HepG2 (cell line): Measurements from ENCODE around the gene KDM4F. TPM values are rescaled to one million over a fixed set of nuclear protein-coding genes. Genes with fewer than 3 reads are reported as not detected.

Experiments
- ATAC-seq: fragments of 200-7000 bp; cut with Tn5 transposase; 3 replicates; pipeline ENCODE4 v1.9.1; 2020; ENCODE audit warnings: mild to moderate bottlenecking, moderate library complexity
- BruUV-seq: library from RNA; stranded (reverse); fragments of 400-500 nt; replicated peaks from 2 replicates; lab custom pipeline; 2021; lab: Mats Ljungman, UMichigan
- CTCF ChIA-PET: fragments of 300-600 bp; formaldehyde crosslinking; extraction: SDS; loops from one replicate; lab custom pipeline; 2021; ENCODE audit warnings: low total read pairs, inconsistent platforms, low intra/inter-chr PET ratio; lab: Yijun Ruan, JAX
- POLR2A ChIA-PET: fragments of 350-600 bp; sonication (Branson Sonifier 250); formaldehyde crosslinking; loops from one replicate; lab custom pipeline; 2020; ENCODE audit warnings: antibody characterized with exemption, inconsistent platforms; lab: Yijun Ruan, JAX
- DNase-seq: peaks from one replicate; pipeline ENCODE4 v3.0.0-alpha.2; 2015; ENCODE audit warnings: low spot score
- FAIRE-seq: peaks from 3 replicates; lab custom pipeline; 2011; peaks lifted over from hg19 to GRCh38; lab: Jason Lieb, UNC
- H2AFZ ChIP-seq: one replicate; pipeline ENCODE4 v1.6.1; 2011; ENCODE audit warnings: low read length, inconsistent platforms
- H3K27ac ChIP-seq: fragments of 300-600 bp; 3 replicates; pipeline ENCODE4 v1.8.0; 2011; ENCODE audit warnings: mixed run types, mild to moderate bottlenecking, mixed read lengths, low read length, inconsistent platforms; ENCODE audit not compliant: insufficient read depth; ENCODE audit errors: extremely low read length
- H3K27me3 ChIP-seq, 2 experiments: fragments of 200-600 bp in 1 of 2; 2 replicates in 1 of 2; 3 replicates in 1 of 2; pipeline versions ENCODE4 v1.6.0 to v1.8.0; 2011; ENCODE audit warnings: low read length in 2 of 2, mild to moderate bottlenecking in 2 of 2, moderate library complexity in 2 of 2, inconsistent platforms in 1 of 2; ENCODE audit not compliant: insufficient read depth in 2 of 2, control insufficient read depth in 1 of 2
- H3K36me3 ChIP-seq, 2 experiments: fragments of 200-600 bp in 1 of 2; replicated peaks in 1 of 2; 2 replicates in 1 of 2; 3 replicates in 1 of 2; pipeline versions ENCODE4 v1.5.1 to v1.8.0; 2011; ENCODE audit warnings: low read length in 2 of 2, inconsistent platforms in 1 of 2; ENCODE audit not compliant: insufficient read depth in 2 of 2, control insufficient read depth in 1 of 2
- H3K4me1 ChIP-seq: 2 replicates; pipeline ENCODE4 v1.5.1; 2012; ENCODE audit warnings: low read length, inconsistent platforms; ENCODE audit not compliant: insufficient read depth
- H3K4me2 ChIP-seq: 2 replicates; pipeline ENCODE4 v1.6.0; 2011; ENCODE audit warnings: low read depth, low read length, inconsistent platforms
- H3K4me3 ChIP-seq, 3 experiments: fragments of 200-600 bp in 1 of 3; sonication (generic), shearing (Covaris generic) in 1 of 3; replicated peaks in 1 of 3; 2 replicates each; pipeline ENCODE4 v1.5.1; 2011 to 2016; ENCODE audit warnings: low read length in 3 of 3, inconsistent platforms in 2 of 3, low read depth in 2 of 3, mild to moderate bottlenecking in 2 of 3, control low read depth in 1 of 3, mixed read lengths in 1 of 3; ENCODE audit not compliant: insufficient read depth in 1 of 3
- H3K79me2 ChIP-seq: one replicate; pipeline ENCODE4 v1.6.1; 2011; ENCODE audit warnings: low read length, inconsistent platforms; ENCODE audit not compliant: insufficient read depth
- H3K9ac ChIP-seq: 2 replicates; pipeline ENCODE4 v1.6.0; 2011; ENCODE audit warnings: mild to moderate bottlenecking, low read depth, low read length, inconsistent platforms; ENCODE audit not compliant: insufficient read depth
- H3K9me3 ChIP-seq: 2 replicates; pipeline ENCODE4 v1.5.1; 2012; ENCODE audit warnings: mild to moderate bottlenecking, low read length
- H4K20me1 ChIP-seq: 2 replicates; pipeline ENCODE4 v1.6.0; 2011; ENCODE audit warnings: inconsistent platforms, mild to moderate bottlenecking, low read length, moderate library complexity; ENCODE audit not compliant: insufficient read depth
- BHLHE40 ChIP-seq: IDR thresholded peaks from 2 replicates; pipeline ENCODE4 v1.6.1; 2011; ENCODE audit warnings: low read length, improper control_type of control experiment
- CCDC6 ChIP-seq: sonication (generic); formaldehyde crosslinking; IDR thresholded peaks from 2 replicates; pipeline ENCODE4 v1.8.1; 2022; ENCODE audit warnings: mild to moderate bottlenecking, missing genetic modification reagents, moderate library complexity
- CHD4 ChIP-seq: fragments of 200-600 bp; sonication (generic); IDR thresholded peaks from 2 replicates; pipeline ENCODE4 v1.7.0; 2017; ENCODE audit warnings: mild to moderate bottlenecking, low read length, borderline replicate concordance
- DNMT1 ChIP-seq: sonication (generic); formaldehyde crosslinking; IDR thresholded peaks from 2 replicates; pipeline ENCODE4 v1.5.1; 2020; ENCODE audit warnings: mild to moderate bottlenecking, missing genetic modification reagents
- HIVEP1 ChIP-seq: sonication (generic); formaldehyde crosslinking; IDR thresholded peaks from 2 replicates; pipeline ENCODE4 v1.4.0; 2020; ENCODE audit warnings: mild to moderate bottlenecking, missing genetic modification reagents
- MYNN ChIP-seq: sonication (generic); formaldehyde crosslinking; IDR thresholded peaks from 2 replicates; pipeline ENCODE4 v1.4.0; 2020; ENCODE audit warnings: mild to moderate bottlenecking, low read depth, missing genetic modification reagents
- NR2F1 ChIP-seq, 2 experiments: fragments of 450-650 bp in 1 of 2; formaldehyde crosslinking in 1 of 2; IDR thresholded peaks; 2 replicates each; pipeline versions ENCODE4 v1.5.0 to v1.6.1; 2016 to 2020; ENCODE audit warnings: mild to moderate bottlenecking in 1 of 2, missing compliant biosample characterization in 1 of 2, missing genetic modification reagents in 1 of 2, moderate library complexity in 1 of 2
- SNAPC5 ChIP-seq: sonication (generic); formaldehyde crosslinking; IDR thresholded peaks from 2 replicates; pipeline ENCODE4 v1.8.1; 2023; ENCODE audit warnings: mild to moderate bottlenecking, missing genetic modification reagents, borderline replicate concordance
- ZBTB14 ChIP-seq: sonication (generic); formaldehyde crosslinking; IDR thresholded peaks from 2 replicates; pipeline ENCODE4 v1.4.0; 2020; ENCODE audit warnings: missing genetic modification reagents
- ZBTB42 ChIP-seq: sonication (generic); formaldehyde crosslinking; IDR thresholded peaks from 2 replicates; pipeline ENCODE4 v1.5.0; 2020; ENCODE audit warnings: mild to moderate bottlenecking, missing genetic modification reagents
- ZNF224 ChIP-seq: sonication (generic); formaldehyde crosslinking; IDR thresholded peaks from 2 replicates; pipeline ENCODE4 v1.5.0; 2020; ENCODE audit warnings: mild to moderate bottlenecking, missing genetic modification reagents
- ZNF549 ChIP-seq: sonication (generic); formaldehyde crosslinking; IDR thresholded peaks from 2 replicates; pipeline ENCODE4 v1.5.0; 2020; ENCODE audit warnings: missing genetic modification reagents
- WGBS: methylation state at CpG from one replicate; pipeline ENCODE4 v1.1.6; 2017; ENCODE audit warnings: low lambda C conversion rate; 5-methylcytosine and 5-hydroxymethylcytosine counted together
- in situ Hi-C: cut with HindIII; loops from 2 replicates; pipeline ENCODE4 v1.10.0; 2017; ENCODE audit warnings: low pct_unique_long_range_greater_than_20kb; ENCODE audit not compliant: extremely low pct_ligation_motif_present
- intact Hi-C: fragments of 100-400 bp; cut with micrococcal nuclease; formaldehyde crosslinking; loops from one replicate; pipeline ENCODE4 v1.10.0; 2022; ENCODE audit not compliant: unreplicated experiment
- polyA plus RNA-seq, 8 experiments: library from polyadenylated mRNA; depleted of rRNA in 3 of 8; stranded (reverse) in 7 of 8; unstranded in 1 of 8; fragments of >200 nt; fragmentation: Illumina TruSeq in 4 of 8; extraction: Trizol in 4 of 8; gene quantifications; 2 replicates each; pipeline versions ENCODE4 v1.2.1 to v1.2.3, GENCODE V29; 2011 to 2016; ENCODE audit warnings: low read depth in 4 of 8, missing spikeins in 1 of 8, mixed read lengths in 1 of 8; ENCODE audit not compliant: insufficient read depth in 1 of 8
- total RNA-seq, 5 experiments: library from RNA; depleted of rRNA; stranded (reverse); fragments of >200 nt; fragmentation: Illumina TruSeq; extraction: Trizol; gene quantifications; 2 replicates each; pipeline ENCODE4 v1.2.3, GENCODE V29; 2016; ENCODE audit warnings: low read depth in 1 of 5
- TF ChIP-seq, protein P1 (sequence below): sonication (generic); formaldehyde crosslinking; conservative IDR thresholded peaks from 2 replicates; pipeline ENCODE4 v1.4.0; 2020; ENCODE audit warnings: missing genetic modification reagents
- TF ChIP-seq, protein P2 (sequence below): sonication (generic); formaldehyde crosslinking; conservative IDR thresholded peaks from 2 replicates; pipeline ENCODE4 v1.8.0; 2022; ENCODE audit warnings: mild to moderate bottlenecking, moderate library complexity, missing genetic modification reagents

The KDM4F gene
- total and polyA plus RNA-seq, 2 of the 13 experiments (the other 11 are each of a cell fraction or from before 2014, with no cell fraction given), result not detected

DNA sequence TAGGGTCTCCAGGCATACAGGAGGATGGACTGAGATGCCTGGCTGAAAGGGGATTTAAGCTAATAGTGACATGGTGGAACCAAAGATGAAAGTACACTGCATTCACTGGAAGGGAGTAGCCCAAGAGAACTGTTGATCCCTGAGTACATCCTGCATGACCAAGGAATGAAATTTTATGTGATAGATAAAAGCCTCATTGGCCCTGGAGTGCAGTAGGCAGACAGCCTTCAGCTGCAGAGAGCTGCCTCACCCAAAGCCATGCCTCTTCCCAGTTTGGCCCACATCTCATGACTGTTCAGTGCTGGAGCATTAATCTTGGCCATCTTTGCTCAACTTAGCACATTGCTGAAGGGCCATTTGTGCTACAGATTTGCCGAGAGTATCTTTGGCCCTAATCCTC lies 16.2 kb upstream of the KDM4F start:
- FAIRE-seq (no peak), ATAC-seq (no peak), DNase-seq (no peak)
- no peaks in the 10 kb centered on the region for H3K36me3 ChIP-seq
- in situ Hi-C loops (no loop called here), intact Hi-C loops (no loop called here)
- H3K4me3 ChIP-seq, result no peak overlapping the region
- TF ChIP-seq ZBTB42 (no peak), NR2F1 (CRISPR knock-in tag; IDR thresholded peaks at IDR 0.05) (no peak), HIVEP1 (CRISPR knock-in tag) (no peak), MYNN (CRISPR knock-in tag) (no peak), BHLHE40 (no peak), ZNF549 (no peak), DNMT1 (CRISPR knock-in tag) (no peak), ZBTB14 (CRISPR knock-in tag) (no peak), ZNF224 (CRISPR knock-in tag) (no peak), CCDC6 (no peak), CHD4 (no peak), SNAPC5 (CRISPR knock-in tag) (no peak)
- TF ChIP-seq, protein P1, sequence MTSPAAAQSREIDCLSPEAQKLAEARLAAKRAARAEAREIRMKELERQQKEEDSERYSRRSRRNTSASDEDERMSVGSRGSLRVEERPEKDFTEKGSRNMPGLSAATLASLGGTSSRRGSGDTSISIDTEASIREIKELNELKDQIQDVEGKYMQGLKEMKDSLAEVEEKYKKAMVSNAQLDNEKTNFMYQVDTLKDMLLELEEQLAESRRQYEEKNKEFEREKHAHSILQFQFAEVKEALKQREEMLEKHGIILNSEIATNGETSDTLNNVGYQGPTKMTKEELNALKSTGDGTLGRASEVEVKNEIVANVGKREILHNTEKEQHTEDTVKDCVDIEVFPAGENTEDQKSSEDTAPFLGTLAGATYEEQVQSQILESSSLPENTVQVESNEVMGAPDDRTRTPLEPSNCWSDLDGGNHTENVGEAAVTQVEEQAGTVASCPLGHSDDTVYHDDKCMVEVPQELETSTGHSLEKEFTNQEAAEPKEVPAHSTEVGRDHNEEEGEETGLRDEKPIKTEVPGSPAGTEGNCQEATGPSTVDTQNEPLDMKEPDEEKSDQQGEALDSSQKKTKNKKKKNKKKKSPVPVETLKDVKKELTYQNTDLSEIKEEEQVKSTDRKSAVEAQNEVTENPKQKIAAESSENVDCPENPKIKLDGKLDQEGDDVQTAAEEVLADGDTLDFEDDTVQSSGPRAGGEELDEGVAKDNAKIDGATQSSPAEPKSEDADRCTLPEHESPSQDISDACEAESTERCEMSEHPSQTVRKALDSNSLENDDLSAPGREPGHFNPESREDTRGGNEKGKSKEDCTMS, result no peak
- TF ChIP-seq, protein P2, sequence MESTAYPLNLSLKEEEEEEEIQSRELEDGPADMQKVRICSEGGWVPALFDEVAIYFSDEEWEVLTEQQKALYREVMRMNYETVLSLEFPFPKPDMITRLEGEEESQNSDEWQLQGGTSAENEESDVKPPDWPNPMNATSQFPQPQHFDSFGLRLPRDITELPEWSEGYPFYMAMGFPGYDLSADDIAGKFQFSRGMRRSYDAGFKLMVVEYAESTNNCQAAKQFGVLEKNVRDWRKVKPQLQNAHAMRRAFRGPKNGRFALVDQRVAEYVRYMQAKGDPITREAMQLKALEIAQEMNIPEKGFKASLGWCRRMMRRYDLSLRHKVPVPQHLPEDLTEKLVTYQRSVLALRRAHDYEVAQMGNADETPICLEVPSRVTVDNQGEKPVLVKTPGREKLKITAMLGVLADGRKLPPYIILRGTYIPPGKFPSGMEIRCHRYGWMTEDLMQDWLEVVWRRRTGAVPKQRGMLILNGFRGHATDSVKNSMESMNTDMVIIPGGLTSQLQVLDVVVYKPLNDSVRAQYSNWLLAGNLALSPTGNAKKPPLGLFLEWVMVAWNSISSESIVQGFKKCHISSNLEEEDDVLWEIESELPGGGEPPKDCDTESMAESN (CRISPR knock-in tag), result no peak
- ChIA-PET CTCF (no interaction called here), POLR2A (no interaction called here)
- no peaks in the 10 kb centered on the region for H3K79me2 ChIP-seq
- no peaks in the 10 kb centered on the region for H4K20me1 ChIP-seq
- no peak overlapping the region for H3K27ac ChIP-seq
- no TSS peak for BruUV-seq
- no peaks in the 10 kb centered on the region for H3K4me1 ChIP-seq
- H3K4me2 ChIP-seq, result no peak overlapping the region
- 0% methylated on average over 1 of the region's 1 CpG for WGBS
- H3K9me3 ChIP-seq, result no peaks in the 10 kb centered on the region
- H3K9ac ChIP-seq, result no peak overlapping the region
- no peaks in the 10 kb centered on the region for H3K27me3 ChIP-seq
- no peak overlapping the region for H2AFZ ChIP-seq
